ENCODE data around the gene BCAN.

Gene BCAN

DNA sequence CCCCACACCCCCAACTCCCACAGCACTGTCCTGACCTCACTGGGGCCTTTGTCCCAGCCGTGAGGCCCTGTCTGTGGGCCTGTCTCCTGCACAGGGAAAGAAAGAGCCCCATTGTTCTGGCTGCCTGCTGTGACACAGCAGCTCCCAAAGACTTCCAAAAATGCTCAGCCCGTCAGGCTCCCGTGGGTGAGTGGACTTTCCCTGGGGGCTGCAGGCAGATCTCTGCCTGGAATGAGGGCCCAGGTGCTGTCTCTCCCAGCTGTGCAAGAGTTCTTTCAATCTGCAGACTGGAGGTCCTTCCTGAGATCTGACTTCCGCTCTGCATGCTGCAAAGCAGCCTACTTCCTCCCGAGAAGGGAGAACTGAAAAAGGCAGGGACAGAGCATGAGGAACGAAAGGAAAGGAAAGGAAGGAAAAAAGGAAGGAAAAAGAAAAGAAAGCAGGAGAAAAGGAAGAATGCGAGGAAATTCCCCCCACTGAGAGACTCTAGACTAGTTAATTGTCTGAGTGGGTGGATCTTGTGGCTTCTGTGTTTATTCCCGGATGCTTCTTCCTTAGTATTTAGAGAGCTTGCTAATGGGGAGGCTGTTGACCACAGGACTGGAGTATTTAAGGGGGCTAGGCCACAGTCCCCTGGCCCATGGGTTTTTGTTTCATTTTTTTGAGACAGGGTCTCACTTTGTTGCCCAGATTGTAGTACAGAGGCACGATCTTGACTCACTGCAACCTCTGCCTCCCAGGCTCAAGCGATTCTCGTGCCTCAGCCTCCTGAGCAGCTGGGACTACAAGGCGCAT, 20.3 kb downstream of the BCAN start:
- TF ChIP-seq, protein P1, sequence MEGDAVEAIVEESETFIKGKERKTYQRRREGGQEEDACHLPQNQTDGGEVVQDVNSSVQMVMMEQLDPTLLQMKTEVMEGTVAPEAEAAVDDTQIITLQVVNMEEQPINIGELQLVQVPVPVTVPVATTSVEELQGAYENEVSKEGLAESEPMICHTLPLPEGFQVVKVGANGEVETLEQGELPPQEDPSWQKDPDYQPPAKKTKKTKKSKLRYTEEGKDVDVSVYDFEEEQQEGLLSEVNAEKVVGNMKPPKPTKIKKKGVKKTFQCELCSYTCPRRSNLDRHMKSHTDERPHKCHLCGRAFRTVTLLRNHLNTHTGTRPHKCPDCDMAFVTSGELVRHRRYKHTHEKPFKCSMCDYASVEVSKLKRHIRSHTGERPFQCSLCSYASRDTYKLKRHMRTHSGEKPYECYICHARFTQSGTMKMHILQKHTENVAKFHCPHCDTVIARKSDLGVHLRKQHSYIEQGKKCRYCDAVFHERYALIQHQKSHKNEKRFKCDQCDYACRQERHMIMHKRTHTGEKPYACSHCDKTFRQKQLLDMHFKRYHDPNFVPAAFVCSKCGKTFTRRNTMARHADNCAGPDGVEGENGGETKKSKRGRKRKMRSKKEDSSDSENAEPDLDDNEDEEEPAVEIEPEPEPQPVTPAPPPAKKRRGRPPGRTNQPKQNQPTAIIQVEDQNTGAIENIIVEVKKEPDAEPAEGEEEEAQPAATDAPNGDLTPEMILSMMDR (IDR thresholded peaks at IDR 0.05): no peak

DNA sequence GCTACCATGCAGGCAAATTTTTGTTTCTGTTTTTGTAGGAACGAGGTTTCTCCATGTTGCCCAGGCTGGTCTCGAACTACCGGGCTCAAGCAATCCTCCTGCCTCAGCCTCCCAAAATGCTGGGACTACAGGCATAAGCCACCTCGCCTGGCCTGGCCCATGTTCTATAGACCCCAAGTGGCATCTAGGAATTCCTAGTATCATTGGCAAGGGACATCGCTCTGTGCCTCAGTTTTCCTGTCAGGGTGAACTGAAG, 20.8 kb downstream of the BCAN start:
- TF ChIP-seq, protein P1 (IDR thresholded peaks at IDR 0.05): no peak

DNA sequence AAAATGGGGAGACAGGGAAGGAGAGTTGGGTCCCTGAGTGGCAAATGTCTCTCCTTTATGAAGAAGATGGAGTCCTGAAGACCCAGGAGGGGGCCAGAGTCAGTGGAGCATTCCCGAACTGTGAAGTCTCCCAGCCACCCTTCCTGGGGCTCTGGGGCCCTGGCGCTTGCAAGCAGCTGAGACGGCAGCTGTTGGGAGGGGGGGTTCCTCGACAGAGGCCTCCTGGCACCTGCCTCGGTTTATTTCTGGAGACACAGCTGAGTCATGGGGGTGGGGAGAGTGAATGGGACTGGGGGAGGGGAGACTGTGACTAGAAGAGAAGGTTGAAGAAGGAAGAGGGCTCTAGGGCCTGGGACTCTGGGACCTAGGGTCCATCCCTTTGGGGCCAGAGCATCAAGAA, 21.3 kb downstream of the BCAN start:
- TF ChIP-seq, protein P1 (IDR thresholded peaks at IDR 0.05): no peak

DNA sequence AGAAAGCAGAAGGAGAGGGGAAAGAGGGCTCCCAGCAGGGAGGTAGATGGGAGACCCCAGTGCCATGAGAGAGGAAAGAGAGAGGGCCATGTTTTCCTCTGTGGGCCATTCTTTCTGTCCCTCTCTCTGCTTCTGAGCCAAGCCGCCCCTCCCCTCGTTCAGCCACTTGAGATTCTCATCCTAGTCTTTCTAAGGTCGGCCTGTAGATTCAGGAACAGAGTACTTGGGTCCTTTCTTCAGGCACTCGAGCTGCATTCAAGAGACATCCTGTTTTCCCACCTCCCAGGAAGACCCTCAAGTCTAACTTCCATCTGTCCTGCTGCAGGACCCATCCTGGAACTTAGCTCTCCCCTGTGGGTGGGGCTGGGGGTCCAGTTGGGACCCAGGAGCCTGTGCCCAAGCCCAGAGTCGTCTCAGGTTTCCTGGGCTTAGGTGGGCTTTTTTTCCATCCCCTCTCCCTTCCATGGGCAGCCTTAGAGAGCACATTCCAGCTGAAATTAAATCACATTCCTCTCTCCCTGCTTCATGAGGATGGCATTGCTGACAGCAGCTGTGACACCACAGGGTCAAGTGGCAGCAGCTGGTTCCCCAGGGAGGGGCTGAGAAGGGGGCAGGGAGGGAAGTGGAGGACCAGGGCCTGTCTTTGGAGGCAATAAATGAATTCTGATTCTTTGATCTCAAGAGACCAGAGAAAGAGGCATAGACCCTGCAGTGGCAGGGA, 22.3 kb downstream of the BCAN start:
- TF ChIP-seq, protein P1 (IDR thresholded peaks at IDR 0.05): no peak

DNA sequence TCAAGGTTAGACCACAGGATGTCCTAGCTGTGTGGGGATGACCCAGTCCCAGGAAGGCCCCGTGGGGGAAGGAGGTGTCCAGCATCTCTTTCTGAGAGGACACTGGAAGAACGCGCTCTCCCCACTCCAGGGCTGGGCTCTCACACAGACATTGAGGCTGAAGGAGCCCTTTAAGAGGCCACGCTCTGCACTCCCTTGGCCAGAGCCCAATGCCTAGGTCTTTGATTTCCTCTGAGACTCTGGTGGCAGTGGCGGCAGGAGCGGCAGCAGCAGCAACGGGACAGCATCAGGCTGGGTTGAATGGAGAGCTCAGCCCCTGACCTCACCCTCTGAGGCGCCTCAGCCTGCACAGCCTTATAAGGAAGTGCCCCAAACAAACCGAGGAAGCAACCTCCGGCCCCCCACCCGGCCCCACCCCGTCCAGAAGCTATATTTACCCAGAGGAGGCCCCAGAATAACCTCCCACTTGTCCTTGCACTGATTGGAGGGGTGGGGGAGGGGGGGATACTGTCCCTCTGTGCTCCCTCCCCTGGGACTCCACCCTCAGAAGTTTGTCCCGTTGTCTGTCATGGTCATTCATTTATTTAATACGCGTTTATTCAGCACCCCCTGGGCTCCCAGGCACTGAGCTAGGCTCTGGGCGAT, 23.0 kb downstream of the BCAN start:
- TF ChIP-seq, protein P1 (IDR thresholded peaks at IDR 0.05): no peak

DNA sequence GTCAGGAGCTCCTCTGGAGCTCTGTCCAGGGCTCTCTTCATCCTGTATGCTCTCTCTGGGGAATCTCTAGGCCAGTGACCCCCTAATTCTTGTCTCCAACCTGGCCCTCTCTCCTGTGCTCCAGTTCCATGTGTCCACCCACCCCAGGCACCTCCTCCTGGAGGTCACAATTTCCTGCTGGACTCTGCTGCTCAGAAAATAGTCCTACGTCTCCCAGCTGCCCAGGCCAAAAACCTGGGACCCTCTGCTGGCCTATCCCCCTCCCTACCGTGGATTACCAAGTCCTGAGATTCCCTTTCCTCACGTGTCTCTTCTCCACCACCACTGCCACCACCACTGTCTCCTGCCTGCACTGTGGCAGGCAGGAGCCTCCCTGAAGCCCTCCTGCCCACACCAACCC, 23.6 kb downstream of the BCAN start:
- TF ChIP-seq, protein P1 (IDR thresholded peaks at IDR 0.05): no peak

DNA sequence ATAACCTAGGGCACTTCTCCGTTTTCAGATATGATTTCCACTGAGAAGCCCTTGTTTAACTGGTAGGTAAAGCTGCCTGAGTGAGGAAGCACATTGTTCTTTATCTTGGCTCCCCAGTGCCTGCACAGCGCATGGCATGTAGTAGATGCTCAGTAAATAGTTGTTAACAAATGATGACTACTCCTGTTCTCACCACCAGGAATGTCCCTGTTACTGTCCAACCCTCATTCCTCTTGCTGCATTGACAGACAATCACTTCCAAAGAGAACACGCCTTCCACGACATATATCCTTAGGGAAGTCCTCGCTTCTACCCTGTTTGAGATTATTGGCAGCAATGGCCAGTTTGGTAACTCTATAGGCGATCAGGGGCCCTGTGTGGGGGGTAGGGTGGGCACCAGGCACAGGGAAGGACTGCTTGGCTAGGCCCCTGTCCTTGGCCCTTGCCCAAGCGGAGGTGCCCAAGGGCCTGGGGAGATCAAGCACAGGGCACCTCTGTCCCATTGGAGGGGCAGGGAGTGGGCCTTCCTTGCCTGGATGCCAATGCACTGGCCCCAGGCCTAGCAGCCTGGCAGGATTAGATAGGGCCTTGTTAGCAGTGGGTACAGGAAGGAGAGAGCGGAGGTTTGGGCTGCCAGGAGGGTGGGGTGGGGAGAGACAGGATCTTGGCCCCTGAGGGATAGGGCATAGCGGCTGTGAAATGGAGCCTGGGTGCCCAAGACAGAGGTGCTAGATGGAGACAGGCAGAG, 25.1 kb downstream of the BCAN start:
- TF ChIP-seq, protein P1 (IDR thresholded peaks at IDR 0.05): no peak
